NCI-H510A treated with DMSO at 0.1 percent for 48 hours (cell line): ENCODE measurements around the gene MORF4L1.
"Not testable (repeated sequence)": the region's sequence is repeated elsewhere in the genome, so short reads cannot be mapped to it uniquely, and the experiment has no call there.

Source experiments
- DNase-seq: peaks from one replicate; lab custom pipeline; 2025; lab: John Stamatoyannopoulos, UW

The MORF4L1 gene

GRCh38 chr15:78872155-78872971 lies at the start of gene MORF4L1:
Gene MORF4L1, plus strand, starts transcription at chr15:78872890. Its CDS starts 128 bp downstream, at chr15:78873018.
- DNase-seq: peak; percentile 70

- no peak for DNase-seq
These were observed 43.8 kb upstream of the MORF4L1 start for GRCh38 chr15:78828920-78829319.

GRCh38 chr15:78830514-78831228 lies 42.0 kb upstream of the MORF4L1 start:
- no peak for DNase-seq

GRCh38 chr15:78831229-78832207 lies 41.2 kb upstream of the MORF4L1 start:
- no peak for DNase-seq

GRCh38 chr15:78836333-78836732 lies 36.4 kb upstream of the MORF4L1 start:
- DNase-seq: no peak

- DNase-seq: no peak
These were observed 35.6 kb upstream of the MORF4L1 start for GRCh38 chr15:78837131-78837530.

GRCh38 chr15:78837543-78837942 lies 35.1 kb upstream of the MORF4L1 start:
- no peak for DNase-seq

- DNase-seq: no peak
These were observed 34.2 kb upstream of the MORF4L1 start for GRCh38 chr15:78838489-78838888.

- DNase-seq: not testable (repeated sequence)
These were observed 33.5 kb upstream of the MORF4L1 start for GRCh38 chr15:78839151-78839550.

- DNase-seq: no peak
These were observed 31.9 kb upstream of the MORF4L1 start for GRCh38 chr15:78840661-78841375.

- DNase-seq: no peak
These were observed 31.3 kb upstream of the MORF4L1 start for GRCh38 chr15:78841376-78841706.

- DNase-seq: no peak
These were observed 30.8 kb upstream of the MORF4L1 start for GRCh38 chr15:78841891-78842290.

- no peak for DNase-seq
These were observed 30.2 kb upstream of the MORF4L1 start for GRCh38 chr15:78842519-78842918.

- DNase-seq: not testable (repeated sequence)
These were observed 25.8 kb upstream of the MORF4L1 start for GRCh38 chr15:78846906-78847305.

GRCh38 chr15:78847387-78847906 lies 25.2 kb upstream of the MORF4L1 start:
- not testable (repeated sequence) for DNase-seq

GRCh38 chr15:78850352-78850751 lies 22.3 kb upstream of the MORF4L1 start:
- no peak for DNase-seq

- DNase-seq: no peak
These were observed 21.5 kb upstream of the MORF4L1 start for GRCh38 chr15:78850941-78851755.

GRCh38 chr15:78853500-78853899 lies 19.2 kb upstream of the MORF4L1 start:
- DNase-seq: no peak

- DNase-seq: no peak
These were observed 17.8 kb upstream of the MORF4L1 start for GRCh38 chr15:78854833-78855372.

GRCh38 chr15:78855746-78856145 lies 16.9 kb upstream of the MORF4L1 start:
- no peak for DNase-seq
